B cell (primary cell): Measurements from ENCODE around the gene C2CD3. TPM values are rescaled to one million over a fixed set of nuclear protein-coding genes. Genes with fewer than 3 reads are reported as not detected.

Source experiments
- ATAC-seq: fragments of 200-7000 bp; cut with Tn5 transposase; one replicate; pipeline ENCODE4 v1.10.0; 2021; ENCODE audit warnings: low read depth, mild to moderate bottlenecking, moderate number of reproducible peaks, moderate library complexity
- CTCF ChIA-PET: fragments of 350-600 bp; sonication (Branson Sonifier 250); formaldehyde crosslinking; loops from one replicate; lab custom pipeline; 2021; ENCODE audit warnings: antibody characterized with exemption, inconsistent platforms; lab: Charles Lee
- POLR2A ChIA-PET: fragments of 350-600 bp; sonication (Branson Sonifier 250); formaldehyde crosslinking; loops from one replicate; lab custom pipeline; 2021; ENCODE audit warnings: antibody characterized with exemption; lab: Charles Lee
- DNase-seq: peaks from one replicate; pipeline ENCODE4 v3.0.0; 2013
- H2AFZ ChIP-seq: 2 replicates; pipeline ENCODE4 v1.6.1; 2012; ENCODE audit warnings: mild to moderate bottlenecking, low read depth, low read length; ENCODE audit not compliant: insufficient read depth, poor library complexity, severe bottlenecking
- H3K27ac ChIP-seq, 2 donors: 1 replicate in 1 of 2; 2 replicates in 1 of 2; pipeline ENCODE4 v1.5.1; 2012 to 2013; ENCODE audit warnings: low read length in 2 of 2, mild to moderate bottlenecking in 2 of 2, moderate library complexity in 1 of 2
- H3K27me3 ChIP-seq, 4 experiments: fragments of 200-600 bp in 1 of 4; sonication (generic) in 1 of 4; replicated peaks in 1 of 4; 1 replicate in 2 of 4; 2 replicates in 2 of 4; pipeline versions ENCODE4 v1.6.1 to v1.7.0; 2013 to 2016; ENCODE audit warnings: low read length in 3 of 4, mild to moderate bottlenecking in 2 of 4, mixed read lengths in 1 of 4, moderate library complexity in 1 of 4; ENCODE audit not compliant: insufficient read depth in 4 of 4, control insufficient read depth in 3 of 4; ENCODE audit errors: control extremely low read depth in 1 of 4
- H3K36me3 ChIP-seq, 2 experiments: replicated peaks in 1 of 2; 1 replicate in 1 of 2; 2 replicates in 1 of 2; pipeline versions ENCODE4 v1.6.1 to v1.7.1; 2013; ENCODE audit warnings: low read length in 1 of 2; ENCODE audit not compliant: insufficient read depth in 2 of 2, control insufficient read depth in 1 of 2; ENCODE audit errors: control extremely low read depth in 1 of 2, extremely low read depth in 1 of 2
- H3K4me1 ChIP-seq, 2 donors: fragments of 200-600 bp in 1 of 2; sonication (generic) in 1 of 2; 1 replicate in 1 of 2; 2 replicates in 1 of 2; pipeline versions ENCODE4 v1.5.1 to v1.6.1; 2013 to 2017; ENCODE audit warnings: low read length in 2 of 2; ENCODE audit not compliant: control insufficient read depth in 2 of 2, insufficient read depth in 2 of 2
- H3K4me2 ChIP-seq: replicated peaks from 2 replicates; pipeline ENCODE3; 2012; ENCODE audit warnings: mild to moderate bottlenecking, low read depth, low read length; ENCODE audit not compliant: poor library complexity, severe bottlenecking
- H3K4me3 ChIP-seq, 5 experiments: fragments of 200-600 bp in 1 of 5; sonication (generic) in 1 of 5; 1 replicate in 3 of 5; 2 replicates in 2 of 5; pipeline versions ENCODE4 v1.5.1 to v1.7.0; 2011 to 2016; ENCODE audit warnings: low read length in 4 of 5, mild to moderate bottlenecking in 4 of 5, low read depth in 2 of 5, control low read depth in 1 of 5, moderate library complexity in 1 of 5; ENCODE audit not compliant: insufficient read depth in 1 of 5; ENCODE audit errors: control extremely low read depth in 1 of 5, extremely low read depth in 1 of 5
- H3K79me2 ChIP-seq: fragments of 200-600 bp; sonication (generic); one replicate; pipeline ENCODE4 v1.6.0; 2016; ENCODE audit warnings: low read length; ENCODE audit not compliant: control insufficient read depth, insufficient read depth
- H3K9ac ChIP-seq: fragments of 200-600 bp; sonication (generic); 2 replicates; pipeline ENCODE4 v1.6.1; 2017; ENCODE audit warnings: mild to moderate bottlenecking, low read length, moderate library complexity
- H3K9me3 ChIP-seq, 3 donors: one replicate each; pipeline versions ENCODE4 v1.6.1 to v1.7.1; 2013; ENCODE audit warnings: low read length in 2 of 3; ENCODE audit not compliant: control insufficient read depth in 2 of 3, insufficient read depth in 1 of 3; ENCODE audit errors: control extremely low read depth in 1 of 3
- H4K20me1 ChIP-seq: 2 replicates; pipeline ENCODE4 v1.6.0; 2012; ENCODE audit warnings: mild to moderate bottlenecking, low read length; ENCODE audit not compliant: insufficient read depth, control insufficient read depth, poor library complexity, severe bottlenecking
- H3K27ac Mint-ChIP-seq: one replicate; pipeline ENCODE4 v1.8.0; 2021; ENCODE audit warnings: mixed read lengths
- H3K27me3 Mint-ChIP-seq: one replicate; pipeline ENCODE4 v1.8.0; 2021; ENCODE audit warnings: mixed read lengths
- H3K4me1 Mint-ChIP-seq: one replicate; pipeline ENCODE4 v1.8.0; 2021; ENCODE audit warnings: mixed read lengths
- H3K4me3 Mint-ChIP-seq: one replicate; pipeline ENCODE4 v1.8.0; 2021; ENCODE audit warnings: mixed read lengths
- H3K9me3 Mint-ChIP-seq: one replicate; pipeline ENCODE4 v1.8.0; 2022; ENCODE audit warnings: mixed read lengths; ENCODE audit not compliant: insufficient read depth
- EZH2 ChIP-seq: IDR thresholded peaks from 2 replicates; pipeline ENCODE4 v1.6.1; 2012; ENCODE audit warnings: borderline replicate concordance, low read depth, mild to moderate bottlenecking, moderate library complexity, low read length; ENCODE audit not compliant: insufficient read depth, poor library complexity, severe bottlenecking
- WGBS: methylation state at CpG from one replicate; pipeline ENCODE4 v1.1.5; 2013; ENCODE audit warnings: missing lambda C conversion rate; ENCODE audit not compliant: insufficient coverage; 5-methylcytosine and 5-hydroxymethylcytosine counted together
- intact Hi-C: fragments of 100-400 bp; cut with micrococcal nuclease; formaldehyde crosslinking; loops from one replicate; pipeline ENCODE4 v1.10.0; 2022
- polyA plus RNA-seq: library from polyadenylated mRNA; depleted of rRNA; stranded (reverse); fragments of >200 nt; gene quantifications from 2 replicates; pipeline ENCODE4 v1.2.3, GENCODE V29; 2012
- total RNA-seq, 2 donors: library from RNA; stranded (reverse); fragments of 120-200 nt in 1 of 2; gene quantifications; 1 replicate in 1 of 2; 2 replicates in 1 of 2; pipeline versions ENCODE4 v1.2.3 to v1.2.4, GENCODE V29; 2013 to 2022
- TF ChIP-seq, protein P1 (sequence below): fragments of 200-600 bp; IDR thresholded peaks from one replicate; pipeline ENCODE4 v1.8.0; 2022; ENCODE audit warnings: antibody characterized with exemption, mild to moderate bottlenecking

Gene C2CD3
- total and polyA plus RNA-seq, 2 donors (not counting 1 experiment from before 2014, with no cell fraction given) = 19.8 to 69.0 TPM

DNA sequence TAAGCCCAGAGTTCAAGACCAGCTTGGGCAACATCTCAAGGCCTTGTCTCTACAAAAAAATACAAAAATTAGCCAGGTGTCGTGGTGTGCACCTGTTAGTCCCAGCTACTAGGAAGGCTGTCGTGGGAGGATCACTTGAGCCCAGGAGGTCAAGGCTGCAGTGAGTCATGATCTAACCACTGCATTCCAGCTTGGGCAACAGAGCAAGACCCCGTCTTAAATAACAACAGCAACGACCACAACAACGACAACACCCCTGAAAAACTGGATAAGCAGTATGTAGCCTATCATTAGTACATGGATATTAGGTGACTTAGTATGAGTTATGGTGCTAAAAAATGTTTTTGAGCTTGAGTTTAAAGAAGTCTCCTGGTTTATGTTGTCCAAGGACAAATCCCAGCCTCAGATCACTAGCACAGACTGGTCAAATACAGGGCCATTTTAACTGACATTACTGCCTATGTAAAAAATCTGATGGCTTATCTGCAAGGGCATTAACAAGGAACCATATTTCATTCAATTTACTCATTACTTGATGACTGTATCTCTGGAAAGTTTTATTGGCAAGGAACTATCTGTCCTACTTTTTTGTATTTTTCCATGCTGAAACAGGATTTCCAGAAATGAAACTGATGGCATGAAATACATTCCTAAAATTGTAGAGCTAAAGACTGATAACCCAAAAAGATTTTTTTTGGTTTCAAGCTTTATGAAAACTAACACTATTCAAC is 23.4 kb downstream of the C2CD3 start:
- no peak for ATAC-seq
- no peak overlapping the region for H3K27ac Mint-ChIP-seq

DNA sequence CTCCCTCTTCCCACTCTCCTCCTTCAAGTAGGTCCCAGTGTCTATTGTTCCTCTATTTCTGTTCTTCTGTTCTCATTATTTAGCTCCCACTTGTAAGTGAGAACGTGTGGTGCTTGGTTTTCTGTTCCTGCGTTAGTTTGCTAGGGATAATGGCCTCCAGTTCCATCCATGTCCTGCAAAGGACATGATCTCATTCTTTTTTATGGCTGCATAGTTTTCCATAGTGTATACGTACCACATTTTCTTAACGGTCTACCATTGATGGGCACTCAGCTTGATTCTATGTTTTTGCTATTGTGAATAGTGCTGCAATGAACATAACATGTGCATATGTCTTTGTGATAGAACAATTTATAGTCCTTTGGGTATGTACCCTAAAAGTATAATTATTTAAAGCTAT is 26.2 kb downstream of the C2CD3 start:
- peaks cover 2% of the 10 kb centered on the region for H3K9me3 Mint-ChIP-seq
- Histone ChIP-seq H4K20me1 (no peaks in the 10 kb centered on the region), H3K36me3 (peaks cover 4 to 7% of the 10 kb centered on the region in 2 experiments), H3K79me2 (no peaks in the 10 kb centered on the region), H3K4me3 (no peak overlapping the region), H3K4me2 (no peak overlapping the region), H3K9me3 (peaks cover 0 to 1% (median 0%) of the 10 kb centered on the region in 3 donors), H3K27me3 (no peaks in the 10 kb centered on the region), H2AFZ (no peak overlapping the region), H3K4me1 (no peaks in the 10 kb centered on the region), H3K9ac (no peak overlapping the region), H3K27ac (no peak overlapping the region)
- WGBS = 100% methylated on average over 1 of the region's 4 CpGs
- H3K4me1 Mint-ChIP-seq = peaks cover 4% of the 10 kb centered on the region
- H3K27ac Mint-ChIP-seq = no peak overlapping the region
- ATAC-seq (no peak), DNase-seq (no peak)
- CTCF ChIA-PET = no interaction called here
- no peaks in the 10 kb centered on the region for H3K27me3 Mint-ChIP-seq
- intact Hi-C loops = no loop called here
- POLR2A ChIA-PET = no interaction called here
- H3K4me3 Mint-ChIP-seq = no peak overlapping the region
- TF ChIP-seq, protein P1, sequence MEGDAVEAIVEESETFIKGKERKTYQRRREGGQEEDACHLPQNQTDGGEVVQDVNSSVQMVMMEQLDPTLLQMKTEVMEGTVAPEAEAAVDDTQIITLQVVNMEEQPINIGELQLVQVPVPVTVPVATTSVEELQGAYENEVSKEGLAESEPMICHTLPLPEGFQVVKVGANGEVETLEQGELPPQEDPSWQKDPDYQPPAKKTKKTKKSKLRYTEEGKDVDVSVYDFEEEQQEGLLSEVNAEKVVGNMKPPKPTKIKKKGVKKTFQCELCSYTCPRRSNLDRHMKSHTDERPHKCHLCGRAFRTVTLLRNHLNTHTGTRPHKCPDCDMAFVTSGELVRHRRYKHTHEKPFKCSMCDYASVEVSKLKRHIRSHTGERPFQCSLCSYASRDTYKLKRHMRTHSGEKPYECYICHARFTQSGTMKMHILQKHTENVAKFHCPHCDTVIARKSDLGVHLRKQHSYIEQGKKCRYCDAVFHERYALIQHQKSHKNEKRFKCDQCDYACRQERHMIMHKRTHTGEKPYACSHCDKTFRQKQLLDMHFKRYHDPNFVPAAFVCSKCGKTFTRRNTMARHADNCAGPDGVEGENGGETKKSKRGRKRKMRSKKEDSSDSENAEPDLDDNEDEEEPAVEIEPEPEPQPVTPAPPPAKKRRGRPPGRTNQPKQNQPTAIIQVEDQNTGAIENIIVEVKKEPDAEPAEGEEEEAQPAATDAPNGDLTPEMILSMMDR = no peak
- no peak for TF ChIP-seq EZH2

More for the DNA sequence above, 23.4 kb downstream of the C2CD3 start:
- Histone ChIP-seq H4K20me1 (no peaks in the 10 kb centered on the region), H3K36me3 (peaks cover 4 to 5% of the 10 kb centered on the region in 2 experiments), H3K27me3 (no peaks in the 10 kb centered on the region), H3K4me1 (no peaks in the 10 kb centered on the region), H3K27ac (no peak overlapping the region), H3K4me3 (no peak overlapping the region), H3K4me2 (no peak overlapping the region), H3K9me3 (peaks cover 0 to 1% (median 0%) of the 10 kb centered on the region in 3 donors), H3K79me2 (peaks cover 11% of the 10 kb centered on the region), H3K9ac (no peak overlapping the region), H2AFZ (no peak overlapping the region)
- no peak for DNase-seq
- 94% methylated on average over 2 of the region's 5 CpGs for WGBS
- H3K27me3 Mint-ChIP-seq = no peaks in the 10 kb centered on the region
- TF ChIP-seq EZH2 = no peak
- TF ChIP-seq, protein P1 = no peak
- intact Hi-C loops = no loop called here
- H3K4me1 Mint-ChIP-seq = peaks cover 3% of the 10 kb centered on the region
- peaks cover 2% of the 10 kb centered on the region for H3K9me3 Mint-ChIP-seq
- no peak overlapping the region for H3K4me3 Mint-ChIP-seq
- ChIA-PET POLR2A (no interaction called here), CTCF (no interaction called here)
